ENCODE data around the gene FBXL15. TPM values are rescaled to one million over a fixed set of nuclear protein-coding genes. Genes with fewer than 3 reads are reported as not detected.
A peak's percentile ranks its signal among the peaks of the same experiment; 100 is the strongest.

FBXL15 gene
- total and polyA plus RNA-seq, 7 donors: 7.9 to 14.8 (median 10.8) TPM

- Histone ChIP-seq H3K9me3 (no peaks in the 10 kb centered on the region), H3K36me3 (ENCODE audit: insufficient read depth in 1 of 2, low read depth in 1 of 2) (peaks cover 0 to 59% of the 10 kb centered on the region in 2 donors), H3K4me3 (peak overlapping the region; percentile 76), H3K27me3 (ENCODE audit: insufficient read depth in 3 of 3, low read length in 2 of 3) (no peaks in the 10 kb centered on the region), H3K27ac (peak overlapping the region; percentile 86), H3K4me1 (peaks cover 19% of the 10 kb centered on the region)
- intact Hi-C loops (cut with DNase I): loop anchor here (5.0 to 10.0 kb wide), 2 partner anchors 185 to 232 kb away; no protein-coding TSS in a partner anchor
- WGBS, 3 donors: 3 to 4% (median 3%) methylated on average over 59 to 72 of the region's 72 CpGs
- TF ChIP-seq, protein P1, sequence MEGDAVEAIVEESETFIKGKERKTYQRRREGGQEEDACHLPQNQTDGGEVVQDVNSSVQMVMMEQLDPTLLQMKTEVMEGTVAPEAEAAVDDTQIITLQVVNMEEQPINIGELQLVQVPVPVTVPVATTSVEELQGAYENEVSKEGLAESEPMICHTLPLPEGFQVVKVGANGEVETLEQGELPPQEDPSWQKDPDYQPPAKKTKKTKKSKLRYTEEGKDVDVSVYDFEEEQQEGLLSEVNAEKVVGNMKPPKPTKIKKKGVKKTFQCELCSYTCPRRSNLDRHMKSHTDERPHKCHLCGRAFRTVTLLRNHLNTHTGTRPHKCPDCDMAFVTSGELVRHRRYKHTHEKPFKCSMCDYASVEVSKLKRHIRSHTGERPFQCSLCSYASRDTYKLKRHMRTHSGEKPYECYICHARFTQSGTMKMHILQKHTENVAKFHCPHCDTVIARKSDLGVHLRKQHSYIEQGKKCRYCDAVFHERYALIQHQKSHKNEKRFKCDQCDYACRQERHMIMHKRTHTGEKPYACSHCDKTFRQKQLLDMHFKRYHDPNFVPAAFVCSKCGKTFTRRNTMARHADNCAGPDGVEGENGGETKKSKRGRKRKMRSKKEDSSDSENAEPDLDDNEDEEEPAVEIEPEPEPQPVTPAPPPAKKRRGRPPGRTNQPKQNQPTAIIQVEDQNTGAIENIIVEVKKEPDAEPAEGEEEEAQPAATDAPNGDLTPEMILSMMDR (IDR thresholded peaks at IDR 0.05): peak; percentile 88
- ATAC-seq (peak; percentile 74 to 84 (median 78)), DNase-seq (peak; percentile 91 to 94)
These were observed 21.2 kb upstream of the FBXL15 start for GRCh38 chr10:102399217-102400021.

- H3K27me3 ChIP-seq (ENCODE audit: insufficient read depth in 3 of 3, low read length in 2 of 3): no peaks in the 10 kb centered on the region
- peak overlapping the region; percentile 86 for H3K27ac ChIP-seq
- DNase-seq (no peak), ATAC-seq (no peak)
- TF ChIP-seq, protein P1 (IDR thresholded peaks at IDR 0.05): no peak
- intact Hi-C loops (cut with DNase I): loop anchor here in 1 of 2 donors (5.0 kb wide), 1 partner anchor 233 kb away; no protein-coding TSS in a partner anchor
- no peaks in the 10 kb centered on the region for H3K9me3 ChIP-seq
- peaks cover 19% of the 10 kb centered on the region for H3K4me1 ChIP-seq
- 82 to 87% (median 82%) methylated on average over 17 of the region's 17 CpGs for WGBS, 3 donors
- H3K4me3 ChIP-seq: peak overlapping the region; percentile 76
- H3K36me3 ChIP-seq (ENCODE audit: insufficient read depth in 1 of 2, low read depth in 1 of 2): peaks cover 0 to 59% of the 10 kb centered on the region in 2 donors
These were observed 20.6 kb upstream of the FBXL15 start for GRCh38 chr10:102400076-102400475.

DNA sequence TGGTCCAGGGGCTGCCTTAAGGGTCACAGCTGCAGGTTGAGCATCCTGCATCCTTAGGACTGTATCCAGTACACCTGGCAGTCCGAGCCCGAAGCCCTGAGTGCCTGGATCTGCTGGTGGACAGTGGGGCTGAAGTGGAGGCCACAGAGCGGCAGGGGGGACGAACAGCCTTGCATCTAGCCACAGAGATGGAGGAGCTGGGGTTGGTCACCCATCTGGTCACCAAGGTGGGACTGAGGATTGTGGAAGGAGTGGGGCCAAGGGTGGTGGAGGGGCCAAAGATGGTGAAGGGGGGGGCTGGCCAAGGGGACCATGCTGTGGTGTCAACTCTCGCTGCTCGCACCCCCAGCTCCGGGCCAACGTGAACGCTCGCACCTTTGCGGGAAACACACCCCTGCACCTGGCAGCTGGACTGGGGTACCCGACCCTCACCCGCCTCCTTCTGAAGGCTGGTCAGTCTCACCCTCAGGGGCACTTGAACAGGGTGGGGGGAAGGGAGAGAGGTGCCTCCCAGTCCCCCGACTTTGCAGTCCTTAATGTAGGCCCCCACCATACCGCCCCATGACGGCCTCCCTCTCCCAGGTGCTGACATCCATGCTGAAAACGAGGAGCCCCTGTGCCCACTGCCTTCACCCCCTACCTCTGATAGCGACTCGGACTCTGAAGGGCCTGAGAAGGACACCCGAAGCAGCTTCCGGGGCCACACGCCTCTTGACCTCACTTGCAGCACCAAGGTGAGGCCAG lies 19.9 kb upstream of the FBXL15 start:
- no peak for DNase-seq
- TF ChIP-seq, protein P1 (IDR thresholded peaks at IDR 0.05): no peak
- Histone ChIP-seq H3K36me3 (ENCODE audit: insufficient read depth in 1 of 2, low read depth in 1 of 2) (peaks cover 0 to 59% of the 10 kb centered on the region in 2 donors), H3K4me3 (no peak overlapping the region), H3K4me1 (peaks cover 19% of the 10 kb centered on the region), H3K27me3 (ENCODE audit: insufficient read depth in 3 of 3, low read length in 2 of 3) (no peaks in the 10 kb centered on the region), H3K27ac (no peak overlapping the region), H3K9me3 (no peaks in the 10 kb centered on the region)
- WGBS, 3 donors: 88 to 92% (median 91%) methylated on average over 14 to 22 of the region's 22 CpGs
- intact Hi-C loops (cut with DNase I): loop anchor here in 1 of 2 donors (5.0 kb wide), 1 partner anchor 233 kb away; no protein-coding TSS in a partner anchor
- ATAC-seq: no peak

DNA sequence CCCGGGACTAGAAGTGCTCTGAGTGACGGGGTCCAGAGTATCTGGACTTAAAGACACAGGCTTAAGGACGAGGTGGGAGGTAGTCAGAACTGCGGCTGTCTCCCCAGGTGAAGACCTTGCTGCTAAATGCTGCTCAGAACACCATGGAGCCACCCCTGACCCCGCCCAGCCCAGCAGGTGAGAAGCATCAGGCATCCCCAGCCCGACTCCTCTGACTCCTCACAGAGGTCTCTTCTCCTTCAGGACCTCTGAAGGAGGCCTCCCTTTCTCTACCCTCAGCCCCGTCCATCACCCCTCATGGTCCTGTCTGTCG lies 19.3 kb upstream of the FBXL15 start:
- Histone ChIP-seq H3K27me3 (ENCODE audit: insufficient read depth in 3 of 3, low read length in 2 of 3) (no peaks in the 10 kb centered on the region), H3K27ac (no peak overlapping the region), H3K9me3 (no peaks in the 10 kb centered on the region), H3K4me3 (no peak overlapping the region), H3K4me1 (peaks cover 16% of the 10 kb centered on the region), H3K36me3 (ENCODE audit: insufficient read depth in 1 of 2, low read depth in 1 of 2) (peaks cover 0 to 59% of the 10 kb centered on the region in 2 donors)
- TF ChIP-seq, protein P1 (IDR thresholded peaks at IDR 0.05): no peak
- no peak for ATAC-seq
- DNase-seq: no peak
- intact Hi-C loops (cut with DNase I): loop anchor here in 1 of 2 donors (5.0 kb wide), 1 partner anchor 234 kb away; no protein-coding TSS in a partner anchor
- WGBS, 3 donors: 93 to 96% (median 94%) methylated on average over 6 to 8 of the region's 8 CpGs
